GM19372 (cell line): Measurements from ENCODE around the gene STK36.

Experiments
- ATAC-seq: cut with Tn5 transposase; IDR thresholded peaks from one replicate; pipeline ENCODE4 v1.9.1; 2021; ENCODE audit warnings: mild to moderate bottlenecking, low read depth, moderate library complexity; ENCODE audit not compliant: unreplicated experiment

Gene STK36

DNA sequence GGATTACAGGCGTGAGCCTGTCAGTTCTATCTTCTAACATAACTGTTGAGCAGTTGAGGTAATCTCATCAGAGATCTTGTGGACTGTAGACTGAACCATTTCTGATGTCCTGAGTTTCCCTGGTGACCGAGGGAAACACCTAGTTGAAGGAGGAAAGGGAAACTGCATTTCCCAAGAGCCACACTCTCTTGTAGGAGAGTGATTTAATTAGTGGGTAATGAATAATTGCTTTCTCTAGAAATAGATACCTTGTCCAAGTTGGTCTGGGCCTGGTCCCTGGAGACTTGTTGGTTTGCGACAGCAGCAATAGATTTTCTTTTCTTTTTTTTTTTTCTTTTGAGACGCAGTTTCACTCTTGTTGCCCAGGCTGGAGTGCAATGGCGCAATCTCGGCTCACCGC, 46.2 kb downstream of the STK36 start:
- ATAC-seq, result no peak

DNA sequence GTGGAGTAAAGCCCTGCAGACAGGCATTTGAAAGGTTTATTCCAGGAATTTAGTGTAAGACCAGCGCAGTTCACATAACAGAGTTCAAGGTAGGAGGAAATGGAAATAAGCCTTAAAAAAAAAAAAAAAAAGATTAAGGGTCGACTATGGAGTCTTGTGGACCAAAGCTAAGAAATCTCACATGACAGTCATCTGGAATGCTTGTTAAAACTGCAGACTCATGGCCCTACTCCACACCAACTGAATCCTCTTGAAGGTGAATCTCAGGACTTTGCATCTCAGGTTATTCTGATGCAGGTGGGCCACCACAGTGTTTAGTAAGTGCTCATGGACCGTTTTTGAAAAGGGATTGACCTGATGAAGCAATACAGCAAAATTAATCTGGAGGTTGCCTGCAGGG, 47.6 kb downstream of the STK36 start:
- ATAC-seq, result no peak

DNA sequence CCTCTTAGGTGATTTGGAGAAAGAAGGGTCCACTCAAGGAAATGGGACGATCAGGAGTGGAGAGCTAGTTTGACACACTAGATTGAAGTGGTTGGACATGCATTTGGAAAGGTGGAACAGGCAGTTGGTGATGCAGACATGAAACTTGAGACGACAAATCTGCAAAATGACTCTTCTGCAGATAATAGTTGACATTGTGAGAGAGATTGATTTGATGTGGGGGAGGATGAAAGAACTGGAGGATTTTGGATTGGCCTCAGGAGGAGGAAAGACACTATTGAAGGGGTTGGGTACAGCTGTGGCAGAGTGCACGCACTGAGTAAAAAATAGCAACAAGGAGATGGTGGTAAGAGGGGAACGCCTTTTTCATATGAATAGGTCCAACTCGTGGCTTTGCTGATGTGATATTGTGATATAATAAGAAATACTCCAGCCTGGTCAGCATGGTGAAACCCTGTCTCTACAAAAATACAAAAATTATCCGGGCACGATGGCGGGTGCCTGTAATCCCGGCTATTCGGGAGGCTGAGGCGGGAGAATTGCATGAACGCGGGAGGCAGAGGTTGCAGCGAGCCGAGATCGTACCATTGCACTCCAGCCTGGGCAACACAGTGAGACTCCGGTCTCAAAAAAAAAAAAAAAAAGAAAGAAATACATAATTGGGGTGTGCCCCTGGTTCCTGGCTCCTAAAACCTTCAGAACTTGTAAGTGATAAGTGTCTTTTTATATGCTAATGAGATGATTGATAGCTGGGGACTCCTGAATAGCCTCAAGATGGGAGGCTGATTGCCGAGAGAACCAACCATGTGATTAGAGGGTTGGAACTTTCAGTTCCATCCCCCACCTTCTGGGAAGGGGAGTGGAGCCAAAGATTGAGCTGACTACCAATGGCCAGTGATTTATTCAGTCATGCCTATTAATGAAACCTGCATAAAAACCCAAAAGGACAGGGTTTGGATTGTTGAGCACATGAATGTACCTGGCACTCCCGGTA, 48.5 kb downstream of the STK36 start:
- ATAC-seq, result no peak

DNA sequence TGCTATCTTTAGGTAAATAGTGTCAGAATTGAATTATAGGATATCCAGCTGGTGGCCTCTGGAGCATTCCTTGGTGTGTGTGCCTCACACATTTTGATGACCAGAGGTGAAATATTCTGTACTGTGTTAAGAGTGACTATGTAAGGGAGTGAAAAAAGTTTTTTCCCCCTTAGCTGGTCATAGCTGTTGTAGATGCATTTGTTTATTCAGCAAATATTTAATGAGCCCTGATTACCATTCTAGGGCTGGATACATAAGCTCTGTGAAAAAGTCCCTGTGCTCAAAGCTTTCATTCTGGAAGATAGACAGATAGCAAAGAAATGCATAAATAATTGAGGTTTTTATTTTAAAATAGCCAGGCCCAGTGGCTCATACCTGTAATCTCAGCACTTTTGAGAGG, 49.6 kb downstream of the STK36 start:
- ATAC-seq, result no peak

DNA sequence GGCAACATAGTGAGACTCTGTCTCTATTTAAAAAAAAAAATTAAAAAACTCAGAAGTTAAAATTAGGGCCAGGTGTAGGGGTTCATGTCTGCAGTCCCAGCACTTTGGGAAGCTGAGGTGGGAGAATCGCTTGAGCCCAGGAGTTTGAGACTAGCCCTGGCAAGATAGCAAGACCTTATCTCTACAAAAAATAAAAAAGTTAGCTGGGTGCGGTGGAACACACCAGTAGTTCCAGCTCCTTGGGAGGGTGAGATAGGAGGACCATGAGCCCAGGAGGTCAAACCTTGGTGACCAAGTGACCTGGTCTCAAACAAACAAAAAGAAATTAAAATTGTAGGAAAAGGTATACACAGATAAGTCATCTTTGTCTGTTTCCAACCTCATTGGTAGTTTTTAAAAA, 50.0 kb downstream of the STK36 start:
- ATAC-seq, result no peak

DNA sequence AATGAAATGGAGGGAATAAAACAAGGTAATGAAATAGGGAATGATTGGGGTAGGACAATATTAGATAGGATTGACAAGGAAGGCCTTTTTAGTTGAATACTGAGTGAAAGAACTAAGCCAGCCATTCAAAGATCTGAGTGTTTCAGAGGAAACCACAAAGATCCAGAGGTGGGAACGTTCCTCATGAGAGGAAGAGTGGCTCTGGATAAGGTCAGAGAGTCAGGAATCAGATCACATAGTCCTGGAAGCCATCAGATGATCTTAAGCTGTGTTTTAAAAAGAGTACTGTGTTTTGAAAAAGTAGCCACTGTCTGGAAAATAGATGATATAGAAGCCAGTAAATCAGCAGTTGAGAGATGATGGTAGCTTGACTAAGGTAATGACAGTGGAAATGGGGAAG, 50.5 kb downstream of the STK36 start:
- no peak for ATAC-seq

DNA sequence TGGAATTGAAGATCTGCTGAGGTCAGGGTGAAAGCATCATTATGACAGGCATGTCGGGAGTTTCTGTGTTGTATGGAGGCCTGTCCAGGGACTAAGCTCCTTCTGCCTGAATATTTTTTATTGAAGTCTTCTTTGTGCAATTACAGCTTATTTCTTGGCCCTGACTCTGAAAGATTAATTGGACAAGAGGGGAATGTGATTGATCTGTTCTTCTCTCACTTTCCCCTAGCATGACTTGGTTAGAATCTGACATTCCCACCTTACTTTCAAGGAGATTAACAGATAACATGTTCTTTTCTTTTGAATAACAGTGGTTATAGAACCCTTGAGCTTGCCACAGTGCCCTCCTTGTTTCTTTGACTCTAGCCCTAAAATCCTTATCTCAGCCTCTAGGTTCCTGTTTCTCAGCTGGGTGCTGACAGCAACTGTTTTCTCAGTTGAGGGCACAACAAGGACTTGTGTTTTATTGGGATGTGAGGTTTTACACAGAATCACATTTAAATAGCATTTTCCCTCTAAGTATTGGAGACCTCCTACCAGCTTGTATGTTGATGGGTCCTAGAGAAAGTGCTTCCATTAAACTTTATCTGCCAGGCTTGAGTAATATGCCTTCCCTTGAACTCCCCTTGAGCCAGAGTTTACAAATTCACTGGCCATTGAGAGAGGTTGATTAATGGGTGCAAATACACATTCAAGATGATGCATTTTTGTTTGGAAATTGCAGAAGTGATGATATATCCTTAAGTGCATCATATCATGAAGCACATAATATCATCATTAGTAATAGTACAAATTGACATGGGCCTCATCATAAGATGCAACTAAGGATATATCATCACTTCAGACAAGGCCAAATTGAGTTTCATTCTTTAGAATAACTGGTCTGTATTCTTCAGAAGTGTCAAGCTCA, 51.2 kb downstream of the STK36 start:
- no peak for ATAC-seq

DNA sequence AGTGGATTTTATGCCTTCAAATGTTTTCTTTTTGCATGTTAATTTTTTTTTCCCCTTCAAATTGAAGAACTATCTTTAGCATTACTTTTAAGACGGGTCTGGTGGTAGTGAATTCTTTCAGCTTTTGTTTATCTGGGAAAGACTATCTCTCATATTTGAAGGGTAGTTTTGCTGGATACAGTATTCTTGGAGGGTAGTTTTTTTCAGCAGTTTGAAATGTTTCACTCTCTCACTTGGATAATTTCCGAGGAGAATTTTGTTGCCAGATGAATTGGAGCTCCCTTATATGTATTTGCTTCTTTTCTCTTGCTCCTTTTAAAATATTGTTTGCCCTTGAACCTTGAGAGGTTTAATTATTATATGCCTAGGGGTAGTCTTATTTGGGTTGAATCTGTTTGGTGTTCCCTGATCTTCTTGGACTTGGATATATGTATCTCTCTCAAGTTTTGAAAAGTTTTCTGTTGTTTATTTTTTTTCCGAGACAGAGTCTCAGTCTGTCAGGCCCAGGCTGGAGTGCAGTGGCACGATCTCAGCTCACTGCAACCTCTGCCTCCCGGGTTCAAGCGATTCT, 54.2 kb downstream of the STK36 start:
- ATAC-seq, result no peak

DNA sequence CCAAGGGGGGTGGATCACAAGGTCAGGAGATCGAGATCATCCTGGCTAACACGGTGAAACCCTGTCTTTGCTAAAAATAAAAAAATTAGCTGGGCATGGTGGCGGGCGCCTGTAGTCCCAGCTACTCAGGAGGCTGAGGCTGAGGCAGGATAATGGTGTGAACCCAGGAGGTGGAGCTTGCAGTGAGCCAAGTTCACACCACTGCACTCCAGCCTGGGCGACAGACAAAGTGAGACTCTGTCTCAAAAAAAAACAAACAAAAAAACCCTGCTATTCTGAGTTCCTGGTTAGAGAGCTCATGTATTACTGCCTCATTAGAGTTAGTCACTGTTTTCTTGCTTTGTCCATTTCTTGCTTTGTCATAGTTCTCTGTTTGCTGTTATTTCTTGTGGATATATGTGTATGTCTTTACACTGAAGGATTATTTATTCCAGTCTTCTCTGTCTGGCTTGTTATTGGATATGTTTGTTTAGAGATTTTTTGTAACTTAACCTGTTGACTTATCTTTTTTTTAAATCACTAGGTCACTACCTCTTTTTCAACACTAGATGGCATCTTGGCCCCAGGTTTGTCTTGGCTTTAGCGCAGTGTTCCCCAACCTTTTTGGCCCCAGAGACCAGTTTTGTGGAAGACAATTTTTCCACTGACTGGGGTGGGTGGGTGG, 55.7 kb downstream of the STK36 start:
- ATAC-seq, result no peak

DNA sequence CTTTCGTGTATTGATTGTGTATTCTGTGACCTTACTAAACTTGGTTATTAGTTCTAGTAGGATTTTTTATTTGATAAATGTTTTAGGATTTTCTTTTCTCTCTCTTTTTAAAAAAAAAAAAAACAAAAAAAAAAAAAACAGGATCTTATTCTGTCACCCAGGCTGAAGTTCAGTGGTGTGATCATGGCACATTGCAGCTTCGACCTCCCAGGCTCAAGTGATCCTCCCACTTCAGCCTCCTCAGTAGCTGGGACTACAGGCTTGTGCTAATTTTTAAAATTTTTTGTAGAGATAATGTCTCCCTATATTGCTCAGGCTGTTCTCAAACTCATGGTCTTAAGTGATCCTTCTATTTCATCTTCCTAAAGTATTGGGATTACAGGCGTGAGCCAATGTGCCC, 57.8 kb downstream of the STK36 start:
- ATAC-seq, result no peak

DNA sequence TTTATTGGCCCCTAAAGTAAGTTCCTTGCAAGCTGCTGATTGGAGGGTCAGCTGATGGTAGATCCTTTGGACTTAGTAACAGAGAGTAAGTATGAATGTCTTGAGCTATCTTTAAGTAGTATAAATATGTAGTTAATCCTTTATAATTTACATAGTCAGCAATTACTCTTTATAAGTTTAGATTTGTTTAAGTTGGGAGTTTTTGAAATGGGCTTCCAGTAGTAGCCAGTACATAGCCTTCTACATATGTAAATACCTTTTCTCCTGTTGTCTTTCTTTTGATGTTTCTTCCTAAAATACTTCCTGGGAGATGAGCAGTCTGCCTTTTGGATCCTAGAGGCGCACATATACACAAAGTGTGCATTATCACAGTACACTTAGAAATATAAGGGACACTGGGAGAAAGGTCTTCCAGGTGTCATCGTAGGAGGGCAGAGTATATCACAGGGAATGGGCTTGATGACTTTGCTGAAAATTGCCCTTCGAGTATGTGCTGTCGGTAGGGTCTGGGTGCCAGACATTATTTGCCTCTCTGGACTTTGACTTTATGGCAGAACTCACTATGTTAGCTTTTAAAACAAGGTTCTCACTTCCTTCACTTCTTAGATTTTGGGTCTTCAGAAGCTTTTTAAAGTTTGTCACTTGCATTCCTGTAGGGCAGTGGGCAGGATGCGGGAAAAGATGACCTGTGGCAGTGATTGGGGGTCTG, 60.3 kb downstream of the STK36 start:
- no peak for ATAC-seq

DNA sequence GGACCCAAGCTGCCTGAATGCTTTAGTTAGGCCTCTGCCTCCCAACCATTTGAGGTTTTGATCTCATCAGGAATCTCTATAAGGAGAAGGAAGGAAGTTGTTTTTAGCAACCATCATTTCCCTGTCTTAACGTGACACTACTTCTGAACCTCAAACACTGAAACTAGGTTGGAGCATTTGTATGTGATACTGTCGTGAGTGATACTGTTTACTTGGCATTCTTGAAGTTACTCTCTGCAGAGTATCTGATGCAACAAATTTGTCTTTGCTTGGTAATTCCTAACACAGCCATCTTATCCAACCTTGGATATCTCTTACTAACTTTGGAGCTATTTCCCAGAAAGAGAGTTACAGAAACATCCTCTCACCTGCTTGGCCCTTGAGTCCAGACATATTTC, 60.9 kb downstream of the STK36 start:
- ATAC-seq, result no peak

DNA sequence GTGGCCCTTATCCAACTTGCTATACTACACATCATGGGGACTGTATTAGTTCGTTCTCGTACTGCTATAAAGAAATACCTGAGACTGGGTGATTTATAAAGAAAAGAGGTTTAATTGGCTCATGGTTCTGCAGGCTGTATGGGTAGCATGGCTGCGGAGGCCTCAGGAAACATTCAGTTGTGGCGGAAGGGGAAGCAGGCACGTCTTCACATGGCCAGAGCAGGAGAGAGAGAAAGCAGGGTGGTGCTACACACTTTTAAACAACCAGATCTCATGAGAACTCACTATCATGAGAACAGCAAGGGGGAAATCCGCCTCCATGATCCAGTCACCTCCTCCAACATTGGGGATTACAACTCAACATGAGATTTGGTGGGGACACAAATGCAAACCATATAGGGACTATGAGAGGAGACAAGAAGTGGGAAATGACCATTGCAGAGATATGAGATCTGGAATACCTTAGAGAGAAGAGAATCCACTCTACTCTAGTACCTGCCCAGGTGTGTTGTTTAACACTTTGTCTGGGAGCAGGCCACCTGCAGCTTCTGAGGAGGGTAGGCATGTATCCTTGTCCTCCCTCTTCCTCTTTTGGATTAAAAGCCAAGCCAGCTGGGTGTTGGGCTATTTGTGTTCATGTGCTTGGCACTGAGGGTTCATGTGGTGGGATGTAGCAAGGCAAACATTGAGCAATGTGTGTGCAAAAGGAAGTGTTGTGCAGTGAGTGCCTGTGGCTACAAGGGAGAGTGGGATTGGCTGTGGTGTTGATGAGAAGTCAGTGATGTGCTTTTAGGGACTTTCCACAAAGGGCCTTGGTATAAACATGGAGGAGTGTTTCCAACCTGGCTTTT, 61.5 kb downstream of the STK36 start:
- ATAC-seq, result peak; percentile 65

DNA sequence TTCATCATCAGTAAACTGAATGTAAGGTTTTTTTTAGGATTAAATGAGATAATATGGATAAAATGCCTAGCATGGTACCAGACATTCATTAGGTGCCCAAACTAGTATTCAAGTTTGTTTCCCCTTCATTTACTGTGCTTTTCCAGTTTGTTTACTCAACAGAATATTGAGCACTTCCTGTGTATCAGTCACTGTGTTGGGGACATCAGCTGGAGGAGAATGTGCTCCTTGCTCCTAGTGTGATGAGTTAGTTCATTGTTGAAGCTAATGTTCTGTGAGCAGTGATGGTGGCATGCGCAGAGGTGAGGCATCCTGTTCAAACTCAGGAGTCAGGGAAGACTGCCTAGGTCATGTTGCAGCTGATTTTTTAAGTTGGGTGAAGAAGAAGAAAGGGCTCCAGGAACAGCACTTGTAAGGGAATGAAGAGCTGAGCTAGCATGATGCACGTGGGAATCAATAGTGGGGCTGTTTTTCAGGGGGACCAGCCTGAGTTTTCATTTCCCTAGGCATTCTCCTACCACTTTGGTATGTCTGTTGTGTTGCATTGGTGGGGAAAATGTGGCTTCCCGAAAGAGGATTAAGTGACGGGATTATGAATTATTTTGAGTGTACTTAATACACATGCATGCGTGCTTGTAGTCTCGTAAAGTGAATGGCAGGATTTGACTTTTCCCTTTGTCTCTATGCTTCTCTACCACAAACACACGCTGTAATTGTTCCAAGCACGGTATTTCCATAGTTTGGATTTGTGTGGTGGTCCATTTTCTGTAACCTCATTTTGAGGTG, 62.5 kb downstream of the STK36 start:
- no peak for ATAC-seq

DNA sequence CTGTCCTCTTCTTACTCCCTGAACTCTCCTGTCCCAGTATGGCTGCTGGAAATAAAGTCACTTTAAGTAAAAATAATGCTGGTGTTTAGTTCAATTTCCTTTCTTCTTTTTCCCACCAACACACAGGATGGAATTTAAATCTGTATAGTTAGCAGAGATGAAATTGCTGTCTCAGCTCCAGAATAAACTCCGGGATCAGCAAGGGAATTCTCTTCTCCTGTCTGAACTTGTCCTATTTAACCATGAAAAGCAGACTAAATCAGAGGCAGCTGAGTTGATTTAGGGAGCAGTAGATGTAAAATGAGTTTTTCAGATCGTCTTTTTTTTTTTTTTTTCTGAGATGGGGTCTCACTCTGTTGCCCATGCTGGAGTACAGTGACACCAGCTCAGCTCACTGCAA, 64.6 kb downstream of the STK36 start:
- no peak for ATAC-seq

DNA sequence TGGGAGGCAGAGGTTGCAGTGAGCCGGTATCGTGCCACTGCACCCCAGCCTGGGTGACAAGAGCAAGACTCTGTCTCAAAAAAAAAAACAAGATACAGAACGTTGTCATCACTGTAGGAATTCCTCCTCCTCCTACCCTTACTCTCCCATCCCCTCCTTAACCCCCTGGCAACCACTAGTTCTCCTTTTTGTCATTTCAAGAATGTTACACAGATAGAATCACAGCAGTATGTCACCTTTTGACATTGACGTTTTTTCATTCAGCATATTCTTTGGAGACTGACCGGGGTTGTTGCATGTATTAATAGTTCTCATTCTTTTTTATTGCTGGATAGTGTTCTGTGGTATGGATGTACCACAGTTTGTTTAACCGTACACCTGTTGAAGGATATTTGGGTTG, 71.2 kb downstream of the STK36 start:
- ATAC-seq, result no peak

DNA sequence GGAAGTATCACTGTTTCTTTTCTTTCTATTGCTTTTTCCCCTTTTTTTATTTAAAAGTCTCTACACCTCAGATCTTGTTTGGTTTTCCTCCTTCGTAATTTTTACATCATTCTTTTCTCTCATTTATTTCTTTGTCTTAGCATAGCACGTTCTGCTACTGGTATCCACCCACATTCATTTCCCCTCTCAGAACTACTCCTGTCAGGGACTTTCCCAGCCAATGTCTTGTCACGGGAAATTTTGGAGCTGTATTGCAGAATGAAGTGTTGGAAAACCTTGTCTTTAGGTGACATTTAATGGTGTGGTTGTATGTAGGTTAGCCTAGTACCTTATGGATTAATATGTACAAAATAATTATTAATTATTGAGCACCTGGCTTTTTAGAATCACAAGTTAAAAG, 72.7 kb downstream of the STK36 start:
- ATAC-seq, result no peak

DNA sequence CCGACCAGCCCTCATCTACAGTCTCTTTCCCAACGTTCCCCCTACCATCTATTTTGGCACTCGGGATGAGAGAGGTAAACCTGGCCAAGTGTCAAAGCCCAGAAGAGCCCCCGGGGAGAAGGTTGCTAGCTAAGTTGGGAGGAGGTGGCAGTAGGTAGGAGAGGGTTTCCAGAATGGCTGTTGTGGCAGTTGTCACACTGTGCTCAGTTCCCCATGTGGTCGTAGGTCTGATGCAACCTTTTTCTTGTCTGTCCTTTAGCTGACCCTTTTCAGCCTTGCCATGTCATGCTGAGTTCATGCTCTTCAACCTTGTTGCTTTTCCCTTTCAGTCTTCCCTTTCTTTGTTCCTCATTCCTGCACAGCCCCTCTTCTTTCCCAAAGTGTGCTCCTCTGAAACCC, 73.3 kb downstream of the STK36 start:
- no peak for ATAC-seq
